ENCODE data around the gene SLC30A7. TPM values are rescaled to one million over a fixed set of nuclear protein-coding genes. Genes with fewer than 3 reads are reported as not detected.
A peak's percentile ranks its signal among the peaks of the same experiment; 100 is the strongest.

Gene SLC30A7
- total RNA-seq, 1 donor from 2014 or later: 19.1 TPM

DNA sequence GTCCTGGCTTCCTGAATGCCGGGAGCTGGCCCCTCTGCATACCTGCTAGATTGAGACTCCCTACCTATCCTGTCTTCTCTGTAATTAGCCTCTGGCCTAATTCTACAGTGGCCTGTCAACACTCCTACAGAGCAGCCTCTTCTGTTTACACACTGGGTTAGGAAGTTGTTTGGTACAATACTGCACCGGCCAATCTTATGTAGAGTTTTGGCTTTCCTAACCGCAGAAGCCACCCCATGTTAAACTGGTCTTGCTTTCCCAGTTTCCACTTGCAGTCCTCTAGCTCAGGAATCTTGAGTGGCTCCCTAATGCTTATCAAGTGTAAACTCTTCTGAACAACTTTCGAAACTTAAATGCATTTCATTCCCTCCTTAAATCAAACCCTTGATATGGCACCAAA lies 86.9 kb downstream of the SLC30A7 start:
- DNase-seq: no peak

- no peak for DNase-seq
These were observed 92.2 kb downstream of the SLC30A7 start for GRCh38 chr1:100988121-100988520.

DNA sequence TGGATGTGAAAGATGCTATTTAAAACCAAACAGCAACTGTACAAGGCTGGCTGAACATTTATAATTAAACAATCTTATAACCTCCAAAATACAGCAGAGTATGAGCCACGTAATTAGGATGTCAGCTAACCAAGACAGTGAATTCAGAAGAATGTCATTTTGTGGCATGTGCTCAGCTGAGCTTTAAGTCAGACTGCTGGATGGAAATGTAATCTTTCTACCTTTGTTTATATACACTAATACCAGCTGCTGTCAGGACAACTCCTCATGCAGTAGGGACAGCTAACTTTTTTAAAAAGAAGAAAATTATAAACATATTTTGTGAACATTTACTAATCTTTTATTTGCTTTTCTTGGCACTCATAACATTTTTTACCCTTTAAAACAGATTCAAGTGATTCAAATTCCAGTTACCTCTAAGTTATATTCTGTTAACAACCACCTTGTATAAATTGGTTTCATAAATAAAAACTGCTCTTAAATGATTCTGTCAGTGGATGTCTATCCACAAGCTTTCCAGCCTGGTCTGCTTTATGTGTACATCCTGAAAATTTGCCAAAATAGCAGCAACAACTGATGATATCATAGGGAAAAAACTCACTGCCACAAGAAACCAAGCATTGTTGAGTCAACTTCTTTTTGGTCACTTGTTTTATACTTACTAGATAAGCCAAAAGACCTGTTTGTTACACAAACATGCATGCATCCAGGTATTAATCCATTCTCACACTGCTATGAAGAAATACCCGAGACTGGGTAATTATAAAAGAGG lies 93.6 kb downstream of the SLC30A7 start:
- peak; percentile 28 for DNase-seq

DNA sequence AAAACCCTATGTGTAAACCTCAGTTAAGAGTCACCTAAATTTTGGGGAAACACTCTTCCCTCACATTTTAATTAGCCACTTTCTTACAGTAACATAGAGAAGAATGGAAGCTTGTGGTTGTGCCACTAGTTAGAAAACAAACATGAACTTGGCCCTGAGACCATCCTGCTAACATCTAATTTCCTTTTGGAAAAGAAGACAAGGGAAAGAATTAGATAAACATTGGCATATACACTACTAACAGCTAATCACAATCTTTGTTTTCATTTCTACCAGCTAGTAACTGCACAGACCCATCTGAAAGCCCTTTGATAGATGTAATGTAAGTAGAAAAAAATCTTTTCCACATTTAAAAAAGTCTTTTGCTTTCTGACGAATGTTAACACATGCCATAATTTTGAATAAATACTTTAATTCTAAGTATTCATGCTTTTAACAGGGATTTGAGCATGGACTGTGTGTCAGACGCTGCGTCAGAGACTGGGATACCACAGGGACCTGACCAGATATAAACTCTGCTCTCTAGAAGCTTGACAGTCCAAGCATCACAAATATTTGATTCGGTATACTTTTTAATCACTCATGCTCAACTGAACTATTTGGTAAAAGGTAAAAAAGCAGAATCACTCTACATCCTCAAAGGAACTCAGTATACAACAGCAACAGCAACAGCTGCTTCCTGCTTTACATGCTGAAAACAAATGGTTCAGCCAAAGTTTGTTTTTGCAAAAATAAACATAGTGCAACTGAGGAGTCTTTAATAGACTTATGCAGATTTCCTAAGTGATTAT lies 99.5 kb downstream of the SLC30A7 start:
- peak; percentile 35 for DNase-seq

- DNase-seq: no peak
These were observed 102.5 kb downstream of the SLC30A7 start for GRCh38 chr1:100998426-100998825.

- no peak for DNase-seq
These were observed 104.4 kb downstream of the SLC30A7 start for GRCh38 chr1:101000131-101000873.

GRCh38 chr1:101002551-101002950 lies 106.7 kb downstream of the SLC30A7 start:
- no peak for DNase-seq

DNA sequence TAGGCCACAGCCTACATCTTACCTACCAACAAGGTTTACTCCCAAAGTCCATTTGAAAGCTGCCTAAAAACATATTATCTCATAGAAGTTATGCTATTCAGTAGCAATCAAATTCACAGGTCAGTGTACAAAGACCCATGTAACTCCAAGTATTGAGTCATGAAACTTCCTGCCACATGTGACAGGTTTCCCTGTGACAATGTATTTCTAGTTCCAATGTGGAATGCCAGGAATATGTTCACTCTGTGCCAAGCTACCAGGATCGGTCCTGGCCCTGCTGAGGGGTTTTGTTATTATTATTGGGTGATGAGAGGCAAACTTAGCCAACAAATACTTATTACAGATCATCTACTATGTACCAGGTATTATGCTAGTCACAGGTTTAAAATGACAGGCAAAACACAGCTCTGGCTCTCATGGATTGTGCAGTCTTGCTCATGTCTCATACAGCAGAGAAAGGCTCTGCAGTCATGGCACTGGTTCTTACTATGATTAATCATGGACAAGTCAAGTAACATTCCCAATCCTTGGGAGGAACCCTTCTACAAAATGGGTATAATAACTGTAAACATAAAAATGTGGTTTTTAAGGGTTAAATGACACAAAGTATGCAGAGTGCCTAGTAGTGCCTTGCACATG lies 107.2 kb downstream of the SLC30A7 start:
- no peak for DNase-seq

DNA sequence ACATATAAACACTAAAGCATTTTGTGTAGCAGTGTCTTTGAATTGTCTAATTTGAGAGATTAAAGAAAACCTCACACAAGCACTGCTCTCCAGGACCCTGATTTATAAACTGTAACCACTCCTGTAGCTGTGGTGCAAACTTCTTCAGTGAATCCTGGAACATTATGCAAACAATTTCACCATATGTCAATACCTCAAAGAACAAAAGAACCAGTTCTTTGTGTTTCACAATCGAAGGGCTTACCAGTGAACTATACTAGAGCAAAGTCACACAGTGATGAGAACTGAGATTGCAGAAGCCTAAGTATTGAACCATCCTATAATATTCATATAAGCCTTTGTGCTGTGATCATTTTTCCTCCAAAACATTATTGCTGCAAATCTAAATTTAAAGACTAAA lies 108.2 kb downstream of the SLC30A7 start:
- DNase-seq: no peak

DNA sequence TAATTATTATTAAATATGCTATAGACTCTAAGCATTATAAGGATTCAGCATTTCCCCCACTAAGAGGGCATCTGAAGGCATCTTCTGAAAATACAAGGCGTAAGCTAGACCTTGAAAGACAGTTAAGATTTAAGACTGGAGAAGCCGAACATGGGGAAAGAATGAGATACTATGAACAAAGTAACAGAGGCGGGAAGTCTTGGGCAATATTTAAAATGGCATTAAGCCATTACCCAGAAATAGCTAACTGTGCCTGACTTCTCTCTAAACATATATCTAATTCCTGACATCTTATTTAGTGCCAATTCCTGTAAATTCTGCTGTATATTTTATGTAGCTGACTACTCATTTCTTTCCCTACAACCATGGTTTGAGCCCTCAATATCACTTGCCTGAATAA lies 108.8 kb downstream of the SLC30A7 start:
- DNase-seq: no peak

DNA sequence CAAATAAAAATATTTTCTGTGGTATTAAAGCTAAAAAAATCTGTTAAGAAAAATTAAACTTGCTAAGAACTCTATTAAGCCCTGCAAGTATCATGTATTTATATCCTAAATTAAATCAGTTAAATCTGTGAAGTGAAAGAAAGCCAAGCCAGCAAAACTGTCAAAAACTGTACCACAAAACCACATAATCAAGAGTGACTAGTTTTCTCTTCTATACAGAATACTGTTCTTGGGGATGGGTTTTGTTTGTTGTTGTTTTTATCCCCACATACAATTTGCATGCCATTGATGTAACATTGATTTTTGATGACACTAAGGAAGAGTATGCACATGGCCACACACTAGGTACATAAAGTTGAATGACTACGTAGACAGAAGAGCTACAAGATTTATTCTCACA lies 109.3 kb downstream of the SLC30A7 start:
- no peak for DNase-seq

DNA sequence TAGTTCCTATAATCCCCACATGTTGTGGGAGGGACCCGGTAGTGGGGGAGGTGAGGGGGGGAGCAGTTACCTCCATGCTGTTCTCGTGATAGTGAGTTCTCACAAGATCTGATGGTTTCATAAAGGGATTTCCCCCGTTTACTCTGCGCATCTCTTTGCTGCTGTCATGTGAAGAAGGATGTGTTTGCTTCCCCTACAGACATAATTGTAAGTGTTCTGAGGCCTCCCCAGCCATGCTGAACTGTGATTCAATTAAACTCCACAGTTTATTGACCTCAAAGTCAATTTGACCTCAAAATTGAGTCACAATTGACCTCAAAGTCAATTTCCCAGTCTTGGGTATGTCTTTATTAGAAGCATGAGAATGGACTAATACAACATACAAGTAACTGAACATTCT lies 110.0 kb downstream of the SLC30A7 start:
- DNase-seq: no peak

DNA sequence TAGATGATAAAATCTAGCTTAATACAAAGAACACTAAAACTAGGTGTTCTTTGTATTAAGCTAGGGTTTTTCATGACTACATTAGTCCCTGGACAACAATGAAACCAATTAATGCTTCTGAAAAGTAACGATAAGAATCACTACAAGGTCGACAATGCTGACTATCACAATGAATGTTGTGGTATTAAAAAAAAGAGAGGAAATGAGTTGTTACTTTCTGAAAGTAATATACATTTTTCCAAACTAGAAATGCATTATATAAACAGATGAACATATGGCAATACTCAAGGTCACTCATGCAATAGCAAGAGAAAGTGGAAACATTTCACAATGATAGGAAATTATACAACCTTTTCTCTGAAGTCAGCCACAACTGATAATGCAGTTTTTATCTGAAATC lies 110.7 kb downstream of the SLC30A7 start:
- no peak for DNase-seq

DNA sequence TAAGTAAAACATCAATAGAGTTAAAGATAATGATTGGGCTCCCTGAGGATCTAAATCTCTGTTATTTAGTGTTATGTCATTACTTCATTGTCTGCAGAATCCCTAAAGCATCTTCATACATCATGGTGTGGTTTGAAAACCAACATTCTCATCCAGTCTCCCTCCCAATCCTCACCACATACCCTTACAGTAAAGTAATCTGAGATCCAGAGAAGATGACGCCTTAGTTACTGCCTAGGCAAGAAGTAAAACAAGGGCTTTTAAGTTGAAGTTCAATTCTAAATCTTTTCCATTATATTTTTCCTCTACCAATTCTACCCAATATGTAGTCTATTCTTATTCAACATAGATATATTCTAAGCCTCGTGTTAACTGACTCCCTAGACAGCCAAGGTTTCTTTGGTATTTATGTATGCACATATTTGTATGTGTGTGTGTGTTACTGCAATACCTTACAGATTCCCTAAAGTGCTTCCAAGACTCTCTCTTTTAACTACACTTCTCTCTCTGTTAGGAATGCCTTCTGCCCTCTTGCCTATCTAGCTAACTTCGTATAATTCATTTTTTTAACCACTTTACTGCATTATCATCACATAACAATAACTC lies 112.4 kb downstream of the SLC30A7 start:
- DNase-seq: no peak

DNA sequence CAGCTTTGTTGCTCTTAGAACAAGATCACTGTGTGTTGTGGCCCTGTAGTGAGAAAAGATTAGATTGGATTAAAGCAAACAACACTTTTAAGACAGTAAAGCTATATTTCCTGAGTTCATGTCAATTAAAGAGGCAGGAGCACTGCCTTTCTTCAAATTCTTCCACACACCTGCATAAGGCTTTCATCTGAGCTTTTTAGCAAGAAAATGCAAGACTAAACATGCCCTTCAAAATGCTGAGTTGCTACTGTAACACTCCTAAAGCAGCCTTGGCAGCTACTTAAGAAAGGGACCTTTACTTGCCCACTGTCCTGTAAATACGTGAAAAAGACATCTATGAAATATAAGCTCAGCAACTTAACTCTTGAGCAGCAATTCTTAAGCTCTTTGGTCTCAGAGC lies 117.9 kb downstream of the SLC30A7 start:
- DNase-seq: peak; percentile 10

GRCh38 chr1:101017448-101017847 lies 121.6 kb downstream of the SLC30A7 start:
- no peak for DNase-seq

DNA sequence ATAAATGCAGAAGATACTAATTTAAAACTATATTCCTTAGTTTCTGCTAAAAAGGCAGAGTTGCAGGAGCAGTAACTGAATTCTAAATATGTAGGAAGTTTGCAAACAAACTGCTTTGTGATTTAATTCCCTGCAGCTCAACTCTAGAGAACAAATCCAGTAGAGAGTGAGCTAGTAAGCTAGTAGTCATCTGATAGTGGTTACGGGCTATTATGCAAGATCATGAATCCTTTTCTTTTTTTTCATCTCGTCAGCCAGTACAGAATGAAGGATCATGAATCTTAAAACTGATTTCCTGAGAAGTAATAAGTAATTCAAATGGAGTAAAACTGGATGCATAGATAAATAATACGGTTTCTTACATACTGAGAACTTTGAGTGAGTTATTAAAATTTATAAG lies 126.4 kb downstream of the SLC30A7 start:
- no peak for DNase-seq

DNA sequence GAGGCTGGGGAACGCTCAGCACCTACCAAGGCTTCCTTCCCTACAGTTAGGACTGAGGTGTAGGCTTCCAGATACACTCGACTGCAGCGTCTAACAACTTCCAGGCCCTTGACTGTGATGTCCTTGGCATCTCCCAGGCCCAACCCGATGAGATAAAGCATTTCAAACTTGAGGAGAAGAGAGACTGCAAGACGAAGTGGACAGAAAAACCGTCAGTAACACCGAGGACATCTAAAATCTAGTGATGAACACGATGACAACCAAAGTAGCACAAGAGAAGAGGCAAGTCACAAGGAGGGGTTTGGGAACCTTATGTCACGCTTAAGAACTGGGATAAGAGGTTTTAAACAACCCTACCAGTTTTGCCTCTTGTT lies 129.4 kb downstream of the SLC30A7 start:
- no peak for DNase-seq

- peak; percentile 94 for DNase-seq
These were observed 130.0 kb downstream of the SLC30A7 start, which contains the start of gene DPH5 for GRCh38 chr1:101025657-101026429. Gene DPH5 (minus strand): TSS chr1:101025784. CDS start chr1:101025443, 341 bp downstream.

- DNase-seq: no peak
These were observed 130.5 kb downstream of the SLC30A7 start for GRCh38 chr1:101026430-101026788.

- DNase-seq: no peak
These were observed 131.4 kb downstream of the SLC30A7 start for GRCh38 chr1:101027194-101027772.

Data from tongue (tissue), 2 donors.